ENCODE data around the gene LMO1.

LMO1 gene

GRCh38 chr11:8227156-8228152 is 36.2 kb downstream of the LMO1 start:
- DNase-seq (ENCODE audit: low read depth, low spot score) = peak; percentile 89

- DNase-seq (ENCODE audit: low read depth, low spot score) = peak; percentile 93
Measured at GRCh38 chr11:8225589-8226036, 38.1 kb downstream of the LMO1 start.

- no peak for DNase-seq (ENCODE audit: low read depth, low spot score)
Measured at GRCh38 chr11:8224711-8225110, 39.0 kb downstream of the LMO1 start.

- no peak for DNase-seq (ENCODE audit: low read depth, low spot score)
Measured at GRCh38 chr11:8224161-8224591, 39.5 kb downstream of the LMO1 start.

GRCh38 chr11:8223513-8223900 is 40.2 kb downstream of the LMO1 start:
- no peak for DNase-seq (ENCODE audit: low read depth, low spot score)

GRCh38 chr11:8222820-8223512 is 40.7 kb downstream of the LMO1 start:
- DNase-seq (ENCODE audit: low read depth, low spot score) = no peak

- no peak for DNase-seq (ENCODE audit: low read depth, low spot score)
Measured at GRCh38 chr11:8221917-8222495, 41.7 kb downstream of the LMO1 start.

GRCh38 chr11:8221046-8221723 is 42.5 kb downstream of the LMO1 start:
- DNase-seq (ENCODE audit: low read depth, low spot score) = no peak

GRCh38 chr11:8220261-8221045 is 43.2 kb downstream of the LMO1 start:
- peak; percentile 78 for DNase-seq (ENCODE audit: low read depth, low spot score)

GRCh38 chr11:8219257-8220021 is 44.2 kb downstream of the LMO1 start:
- peak; percentile 83 for DNase-seq (ENCODE audit: low read depth, low spot score)

- DNase-seq (ENCODE audit: low read depth, low spot score) = peak; percentile 36
Measured at GRCh38 chr11:8218840-8219239, 44.8 kb downstream of the LMO1 start.

- DNase-seq (ENCODE audit: low read depth, low spot score) = no peak
Measured at GRCh38 chr11:8218409-8218808, 45.3 kb downstream of the LMO1 start.

- DNase-seq (ENCODE audit: low read depth, low spot score) = peak; percentile 73
Measured at GRCh38 chr11:8217926-8218325, 45.8 kb downstream of the LMO1 start.

GRCh38 chr11:8217136-8217535 is 46.5 kb downstream of the LMO1 start:
- DNase-seq (ENCODE audit: low read depth, low spot score) = no peak

GRCh38 chr11:8213376-8213775 is 50.3 kb downstream of the LMO1 start:
- DNase-seq (ENCODE audit: low read depth, low spot score) = no peak

GRCh38 chr11:8209208-8209807 is 54.4 kb downstream of the LMO1 start:
- peak; percentile 57 for DNase-seq (ENCODE audit: low read depth, low spot score)

- DNase-seq (ENCODE audit: low read depth, low spot score) = no peak
Measured at GRCh38 chr11:8207080-8208000, 56.3 kb downstream of the LMO1 start.

- DNase-seq (ENCODE audit: low read depth, low spot score) = peak; percentile 33
Measured at GRCh38 chr11:8206251-8207079, 57.2 kb downstream of the LMO1 start.

All from ELF-1 (cell line).